ENCODE data around the gene PPM1B.
"Not testable (repeated sequence)": the region's sequence is repeated elsewhere in the genome, so short reads cannot be mapped to it uniquely, and the experiment has no call there.

Gene PPM1B

GRCh38 chr2:44195714-44196113, 27.0 kb downstream of the PPM1B start:
- Mint-ChIP-seq H3K27ac (no peak overlapping the region), H3K4me3 (no peak overlapping the region)

GRCh38 chr2:44197816-44198215, 29.1 kb downstream of the PPM1B start:
- Mint-ChIP-seq H3K4me1 (peaks cover 27% of the 10 kb centered on the region), H3K4me3 (no peak overlapping the region), H3K9me3 (no peaks in the 10 kb centered on the region), H3K36me3 (peaks cover 26% of the 10 kb centered on the region), H3K27me3 (no peaks in the 10 kb centered on the region), H3K27ac (no peak overlapping the region)
- DNase-seq (ENCODE audit: low spot score in 2 of 2) (no peak), ATAC-seq (ENCODE audit: low read depth) (no peak)

More at GRCh38 chr2:44195714-44196113, 27.0 kb downstream of the PPM1B start:
- Mint-ChIP-seq H3K36me3 (peaks cover 17% of the 10 kb centered on the region), H3K27me3 (no peaks in the 10 kb centered on the region), H3K4me1 (peaks cover 29% of the 10 kb centered on the region), H3K9me3 (no peaks in the 10 kb centered on the region)
- DNase-seq (ENCODE audit: low spot score in 2 of 2) (no peak), ATAC-seq (ENCODE audit: low read depth) (no peak)

- H3K36me3 Mint-ChIP-seq, result peaks cover 24% of the 10 kb centered on the region
- ATAC-seq (ENCODE audit: low read depth), result no peak
- H3K27me3 Mint-ChIP-seq, result no peaks in the 10 kb centered on the region
- DNase-seq (ENCODE audit: low spot score in 2 of 2), result no peak
- H3K4me3 Mint-ChIP-seq, result no peak overlapping the region
- H3K4me1 Mint-ChIP-seq, result peaks cover 23% of the 10 kb centered on the region
- H3K9me3 Mint-ChIP-seq, result peaks cover 3% of the 10 kb centered on the region
- H3K27ac Mint-ChIP-seq, result no peak overlapping the region
Measured at GRCh38 chr2:44200011-44200410, 31.3 kb downstream of the PPM1B start.

GRCh38 chr2:44200759-44201158, 32.1 kb downstream of the PPM1B start:
- ATAC-seq (ENCODE audit: low read depth) (no peak), DNase-seq (ENCODE audit: low spot score in 2 of 2) (no peak)
- Mint-ChIP-seq H3K9me3 (peaks cover 3% of the 10 kb centered on the region), H3K27me3 (no peaks in the 10 kb centered on the region), H3K4me1 (peaks cover 23% of the 10 kb centered on the region), H3K4me3 (no peak overlapping the region), H3K36me3 (peaks cover 24% of the 10 kb centered on the region), H3K27ac (no peak overlapping the region)

- no peak for ATAC-seq (ENCODE audit: low read depth)
- H3K27ac Mint-ChIP-seq, result no peak overlapping the region
- H3K36me3 Mint-ChIP-seq, result peaks cover 23% of the 10 kb centered on the region
- DNase-seq (ENCODE audit: low spot score in 2 of 2), result no peak
- no peaks in the 10 kb centered on the region for H3K27me3 Mint-ChIP-seq
- H3K4me1 Mint-ChIP-seq, result peaks cover 19% of the 10 kb centered on the region
- peaks cover 3% of the 10 kb centered on the region for H3K9me3 Mint-ChIP-seq
- no peak overlapping the region for H3K4me3 Mint-ChIP-seq
Measured at GRCh38 chr2:44201648-44202165, 33.0 kb downstream of the PPM1B start.

- Mint-ChIP-seq H3K27me3 (no peaks in the 10 kb centered on the region), H3K36me3 (peaks cover 20% of the 10 kb centered on the region), H3K4me3 (no peak overlapping the region), H3K4me1 (peaks cover 17% of the 10 kb centered on the region), H3K27ac (no peak overlapping the region), H3K9me3 (peaks cover 3% of the 10 kb centered on the region)
- no peak for DNase-seq (ENCODE audit: low spot score in 2 of 2)
- no peak for ATAC-seq (ENCODE audit: low read depth)
Measured at GRCh38 chr2:44203542-44203941, 34.9 kb downstream of the PPM1B start.

- H3K4me3 Mint-ChIP-seq, result no peak overlapping the region
- H3K27me3 Mint-ChIP-seq, result no peaks in the 10 kb centered on the region
- H3K27ac Mint-ChIP-seq, result no peak overlapping the region
- peaks cover 3% of the 10 kb centered on the region for H3K9me3 Mint-ChIP-seq
- peaks cover 28% of the 10 kb centered on the region for H3K36me3 Mint-ChIP-seq
- DNase-seq (ENCODE audit: low spot score in 2 of 2) (no peak), ATAC-seq (ENCODE audit: low read depth) (no peak)
- peaks cover 15% of the 10 kb centered on the region for H3K4me1 Mint-ChIP-seq
Measured at GRCh38 chr2:44205169-44205568, 36.5 kb downstream of the PPM1B start.

GRCh38 chr2:44207102-44207501, 38.4 kb downstream of the PPM1B start:
- no peak for ATAC-seq (ENCODE audit: low read depth)
- Mint-ChIP-seq H3K27ac (no peak overlapping the region), H3K9me3 (peaks cover 3% of the 10 kb centered on the region), H3K4me3 (no peak overlapping the region), H3K36me3 (peaks cover 25% of the 10 kb centered on the region), H3K27me3 (no peaks in the 10 kb centered on the region), H3K4me1 (peaks cover 5% of the 10 kb centered on the region)
- DNase-seq (ENCODE audit: low spot score in 2 of 2), result no peak

- not testable (repeated sequence) for DNase-seq (ENCODE audit: low spot score in 2 of 2); H3K4me3 Mint-ChIP-seq; H3K27ac Mint-ChIP-seq
Measured at GRCh38 chr2:44207648-44208047, 39.0 kb downstream of the PPM1B start.

GRCh38 chr2:44210362-44210761, 41.7 kb downstream of the PPM1B start:
- ATAC-seq (ENCODE audit: low read depth) (no peak), DNase-seq (ENCODE audit: low spot score in 2 of 2) (no peak)
- Mint-ChIP-seq H3K36me3 (peaks cover 25% of the 10 kb centered on the region), H3K9me3 (no peaks in the 10 kb centered on the region), H3K4me1 (peaks cover 3% of the 10 kb centered on the region), H3K4me3 (no peak overlapping the region), H3K27me3 (no peaks in the 10 kb centered on the region), H3K27ac (no peak overlapping the region)

More at GRCh38 chr2:44207648-44208047, 39.0 kb downstream of the PPM1B start:
- not testable (repeated sequence) for H3K4me1 Mint-ChIP-seq; H3K9me3 Mint-ChIP-seq; H3K27me3 Mint-ChIP-seq; ATAC-seq (ENCODE audit: low read depth)
- peaks cover 28% of the 10 kb centered on the region for H3K36me3 Mint-ChIP-seq

GRCh38 chr2:44211183-44211582, 42.5 kb downstream of the PPM1B start:
- ATAC-seq (ENCODE audit: low read depth) (no peak), DNase-seq (ENCODE audit: low spot score in 2 of 2) (no peak)
- H3K36me3 Mint-ChIP-seq, result peaks cover 29% of the 10 kb centered on the region
- no peak overlapping the region for H3K27ac Mint-ChIP-seq
- H3K9me3 Mint-ChIP-seq, result no peaks in the 10 kb centered on the region
- H3K27me3 Mint-ChIP-seq, result no peaks in the 10 kb centered on the region
- H3K4me3 Mint-ChIP-seq, result no peak overlapping the region
- H3K4me1 Mint-ChIP-seq, result peaks cover 8% of the 10 kb centered on the region

GRCh38 chr2:44212302-44212701, 43.6 kb downstream of the PPM1B start:
- Mint-ChIP-seq H3K4me1 (peaks cover 12% of the 10 kb centered on the region), H3K27ac (no peak overlapping the region), H3K27me3 (no peaks in the 10 kb centered on the region), H3K36me3 (peaks cover 32% of the 10 kb centered on the region), H3K4me3 (no peak overlapping the region), H3K9me3 (no peaks in the 10 kb centered on the region)
- DNase-seq (ENCODE audit: low spot score in 2 of 2) (no peak), ATAC-seq (ENCODE audit: low read depth) (no peak)

- DNase-seq (ENCODE audit: low spot score in 2 of 2), result no peak
- Mint-ChIP-seq H3K9me3 (no peaks in the 10 kb centered on the region), H3K4me1 (peaks cover 12% of the 10 kb centered on the region), H3K27me3 (no peaks in the 10 kb centered on the region), H3K36me3 (peaks cover 28% of the 10 kb centered on the region), H3K27ac (peak overlapping the region; percentile 77), H3K4me3 (no peak overlapping the region)
- ATAC-seq (ENCODE audit: low read depth), result no peak
Measured at GRCh38 chr2:44215827-44216226, 47.2 kb downstream of the PPM1B start.

GRCh38 chr2:44218771-44219170, 50.1 kb downstream of the PPM1B start:
- no peak for DNase-seq (ENCODE audit: low spot score in 2 of 2)
- Mint-ChIP-seq H3K27me3 (no peaks in the 10 kb centered on the region), H3K9me3 (no peaks in the 10 kb centered on the region), H3K4me1 (peaks cover 12% of the 10 kb centered on the region), H3K27ac (peak overlapping the region; percentile 22), H3K36me3 (peaks cover 27% of the 10 kb centered on the region), H3K4me3 (no peak overlapping the region)
- ATAC-seq (ENCODE audit: low read depth), result no peak

- Mint-ChIP-seq H3K4me1 (peaks cover 3% of the 10 kb centered on the region), H3K9me3 (no peaks in the 10 kb centered on the region), H3K27me3 (no peaks in the 10 kb centered on the region), H3K27ac (no peak overlapping the region), H3K36me3 (peaks cover 13% of the 10 kb centered on the region), H3K4me3 (no peak overlapping the region)
- DNase-seq (ENCODE audit: low spot score in 2 of 2) (no peak), ATAC-seq (ENCODE audit: low read depth) (no peak)
Measured at GRCh38 chr2:44226753-44227152, 58.1 kb downstream of the PPM1B start.

Data from memory B cell (primary cell).